ENCODE results near the gene EIF3D. TPM values are rescaled to one million over a fixed set of nuclear protein-coding genes. Genes with fewer than 3 reads are reported as not detected.

The EIF3D gene
- total RNA-seq, 1 donor from 2014 or later = 150 TPM

GRCh38 chr22:36465232-36466021 is 63.5 kb downstream of the EIF3D start:
- Mint-ChIP-seq H3K4me3 (ENCODE audit: unreplicated experiment) (no peak overlapping the region), H3K9me3 (ENCODE audit: unreplicated experiment) (no peaks in the 10 kb centered on the region), H3K27me3 (ENCODE audit: unreplicated experiment) (no peaks in the 10 kb centered on the region), H3K36me3 (ENCODE audit: unreplicated experiment) (no peaks in the 10 kb centered on the region), H3K4me1 (ENCODE audit: unreplicated experiment) (peaks cover 70% of the 10 kb centered on the region), H3K27ac (ENCODE audit: unreplicated experiment) (peak overlapping the region; percentile 93)
- TF ChIP-seq, protein P1, sequence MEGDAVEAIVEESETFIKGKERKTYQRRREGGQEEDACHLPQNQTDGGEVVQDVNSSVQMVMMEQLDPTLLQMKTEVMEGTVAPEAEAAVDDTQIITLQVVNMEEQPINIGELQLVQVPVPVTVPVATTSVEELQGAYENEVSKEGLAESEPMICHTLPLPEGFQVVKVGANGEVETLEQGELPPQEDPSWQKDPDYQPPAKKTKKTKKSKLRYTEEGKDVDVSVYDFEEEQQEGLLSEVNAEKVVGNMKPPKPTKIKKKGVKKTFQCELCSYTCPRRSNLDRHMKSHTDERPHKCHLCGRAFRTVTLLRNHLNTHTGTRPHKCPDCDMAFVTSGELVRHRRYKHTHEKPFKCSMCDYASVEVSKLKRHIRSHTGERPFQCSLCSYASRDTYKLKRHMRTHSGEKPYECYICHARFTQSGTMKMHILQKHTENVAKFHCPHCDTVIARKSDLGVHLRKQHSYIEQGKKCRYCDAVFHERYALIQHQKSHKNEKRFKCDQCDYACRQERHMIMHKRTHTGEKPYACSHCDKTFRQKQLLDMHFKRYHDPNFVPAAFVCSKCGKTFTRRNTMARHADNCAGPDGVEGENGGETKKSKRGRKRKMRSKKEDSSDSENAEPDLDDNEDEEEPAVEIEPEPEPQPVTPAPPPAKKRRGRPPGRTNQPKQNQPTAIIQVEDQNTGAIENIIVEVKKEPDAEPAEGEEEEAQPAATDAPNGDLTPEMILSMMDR (IDR thresholded peaks at IDR 0.05) = no peak
- DNase-seq (ENCODE audit: extremely low spot score, unreplicated experiment) = no peak

DNA sequence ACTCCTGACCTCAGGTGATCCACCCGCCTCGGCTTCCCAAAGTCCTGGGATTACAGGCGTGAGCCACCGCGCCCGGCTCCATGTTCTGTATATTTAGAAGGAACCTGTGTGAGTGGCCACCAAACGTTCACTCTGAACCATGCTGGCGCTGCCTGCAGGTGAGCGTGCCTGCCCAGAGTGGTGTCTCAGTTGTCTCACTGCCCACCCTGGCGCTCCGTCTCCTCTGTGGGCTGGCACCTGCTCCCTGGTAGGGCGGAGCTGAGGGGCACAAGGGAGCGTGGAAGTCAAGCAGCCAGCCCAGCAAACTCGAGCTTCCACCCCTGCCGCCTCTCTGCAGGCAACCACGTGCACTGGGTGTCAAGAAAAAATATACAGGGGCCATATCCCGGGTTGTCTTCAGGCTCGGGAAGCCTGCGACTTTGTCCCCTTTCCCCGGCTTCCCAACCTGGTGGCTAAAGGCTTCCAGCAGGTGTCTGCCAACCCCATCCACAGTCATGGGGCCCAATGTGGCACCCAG is 64.2 kb downstream of the EIF3D start:
- H3K4me3 Mint-ChIP-seq (ENCODE audit: unreplicated experiment) = no peak overlapping the region
- H3K27ac Mint-ChIP-seq (ENCODE audit: unreplicated experiment) = peak overlapping the region; percentile 93
- no peaks in the 10 kb centered on the region for H3K27me3 Mint-ChIP-seq (ENCODE audit: unreplicated experiment)
- H3K9me3 Mint-ChIP-seq (ENCODE audit: unreplicated experiment) = no peaks in the 10 kb centered on the region
- no peaks in the 10 kb centered on the region for H3K36me3 Mint-ChIP-seq (ENCODE audit: unreplicated experiment)
- TF ChIP-seq, protein P1 (IDR thresholded peaks at IDR 0.05) = no peak
- peaks cover 63% of the 10 kb centered on the region for H3K4me1 Mint-ChIP-seq (ENCODE audit: unreplicated experiment)
- no peak for DNase-seq (ENCODE audit: extremely low spot score, unreplicated experiment)

DNA sequence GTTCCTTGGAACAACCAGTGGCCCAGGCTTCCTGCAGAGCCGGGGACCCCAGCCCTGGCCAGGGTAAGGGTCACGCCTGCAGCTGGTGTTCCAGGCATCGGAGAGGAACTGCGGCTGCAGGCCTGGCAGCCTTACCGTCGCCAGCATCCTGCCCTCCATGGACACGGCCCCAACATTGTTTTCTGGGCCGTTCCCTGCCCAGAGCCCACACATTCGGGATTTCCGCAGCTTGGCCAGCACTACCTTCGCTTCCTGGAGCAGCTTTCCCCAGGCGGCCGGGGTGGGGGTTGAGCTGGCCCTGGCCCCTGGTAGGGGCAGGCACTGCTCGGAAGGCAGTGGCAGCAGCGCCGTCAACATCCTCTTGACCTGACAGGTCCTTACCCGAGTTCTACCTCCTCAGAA is 65.2 kb downstream of the EIF3D start:
- no peak for DNase-seq (ENCODE audit: extremely low spot score, unreplicated experiment)
- peaks cover 63% of the 10 kb centered on the region for H3K4me1 Mint-ChIP-seq (ENCODE audit: unreplicated experiment)
- no peaks in the 10 kb centered on the region for H3K27me3 Mint-ChIP-seq (ENCODE audit: unreplicated experiment)
- TF ChIP-seq, protein P1 (IDR thresholded peaks at IDR 0.05) = no peak
- no peak overlapping the region for H3K27ac Mint-ChIP-seq (ENCODE audit: unreplicated experiment)
- H3K36me3 Mint-ChIP-seq (ENCODE audit: unreplicated experiment) = no peaks in the 10 kb centered on the region
- H3K4me3 Mint-ChIP-seq (ENCODE audit: unreplicated experiment) = no peak overlapping the region
- no peaks in the 10 kb centered on the region for H3K9me3 Mint-ChIP-seq (ENCODE audit: unreplicated experiment)

DNA sequence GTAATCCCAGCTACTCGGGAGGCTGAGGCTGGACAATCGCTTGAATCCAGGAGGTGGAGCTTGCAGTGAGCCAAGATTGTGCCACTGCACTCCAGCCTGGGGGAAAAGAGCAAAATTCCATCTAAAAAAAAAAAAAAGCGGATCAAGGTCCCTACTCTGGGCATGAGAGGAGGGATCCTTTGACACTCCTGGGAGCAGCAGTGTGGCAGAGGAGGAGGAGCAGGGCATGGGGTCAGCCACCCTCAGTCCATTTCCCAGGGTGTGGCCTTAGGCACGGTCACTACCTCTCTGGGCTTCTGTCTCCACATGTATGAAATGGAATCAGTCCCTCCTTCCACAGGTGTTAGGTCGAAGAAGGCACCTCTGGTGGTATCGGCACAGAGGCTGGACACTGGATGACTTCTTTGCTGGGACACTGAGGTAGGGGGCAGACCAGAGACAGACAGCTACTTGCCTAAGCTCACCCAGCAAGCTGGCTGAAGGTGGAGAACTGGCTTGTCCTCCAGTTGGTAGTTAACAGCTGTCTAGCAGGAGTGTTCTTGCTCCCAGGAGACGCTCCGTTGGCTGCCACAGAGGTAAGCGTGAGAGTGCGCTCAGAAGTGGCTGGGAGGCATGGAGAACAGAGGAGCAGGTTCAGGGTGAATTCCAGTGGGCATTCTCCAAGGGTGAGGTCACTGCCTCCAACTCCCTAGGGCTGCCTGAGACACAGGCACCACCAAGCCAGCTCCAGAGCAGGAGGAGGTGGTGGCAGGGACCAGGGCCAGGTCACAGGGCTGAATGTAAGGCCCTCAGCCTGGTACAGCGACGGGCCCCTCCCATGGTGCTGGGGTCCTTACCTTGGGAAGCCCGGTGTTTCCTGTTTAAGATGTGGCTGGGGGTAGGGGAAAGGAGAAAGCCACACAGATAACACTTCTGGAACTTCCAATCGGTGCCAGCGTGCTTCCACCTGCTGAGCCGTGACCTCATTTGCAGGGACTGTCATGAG is 67.0 kb downstream of the EIF3D start:
- no peak overlapping the region for H3K4me3 Mint-ChIP-seq (ENCODE audit: unreplicated experiment)
- no peak for DNase-seq (ENCODE audit: extremely low spot score, unreplicated experiment)
- peaks cover 60% of the 10 kb centered on the region for H3K4me1 Mint-ChIP-seq (ENCODE audit: unreplicated experiment)
- no peaks in the 10 kb centered on the region for H3K36me3 Mint-ChIP-seq (ENCODE audit: unreplicated experiment)
- H3K27ac Mint-ChIP-seq (ENCODE audit: unreplicated experiment) = peak overlapping the region; percentile 89
- H3K9me3 Mint-ChIP-seq (ENCODE audit: unreplicated experiment) = no peaks in the 10 kb centered on the region
- TF ChIP-seq, protein P1 (IDR thresholded peaks at IDR 0.05) = no peak
- no peaks in the 10 kb centered on the region for H3K27me3 Mint-ChIP-seq (ENCODE audit: unreplicated experiment)

Other genes starting within 250 kb of the EIF3D start
- gene MYH9, start 141.2 kb downstream of the EIF3D start, total RNA-seq = 938 and 1,044 TPM in 2 replicates
- gene TXN2, start 47.5 kb downstream of the EIF3D start, total RNA-seq = 67.4 and 70.0 TPM in 2 replicates
- gene FOXRED2, start 22.1 kb downstream of the EIF3D start, total RNA-seq = 48.0 and 48.9 TPM in 2 replicates
- not detected in 2 replicates for gene CACNG2, start 174.6 kb upstream of the EIF3D start, total RNA-seq
- gene IFT27, start 247.0 kb upstream of the EIF3D start, total RNA-seq = 30.5 and 36.9 TPM in 2 replicates

Measured in osteocyte (in vitro differentiated cells).